ENCODE measurements around the gene CLBA1.

DNA sequence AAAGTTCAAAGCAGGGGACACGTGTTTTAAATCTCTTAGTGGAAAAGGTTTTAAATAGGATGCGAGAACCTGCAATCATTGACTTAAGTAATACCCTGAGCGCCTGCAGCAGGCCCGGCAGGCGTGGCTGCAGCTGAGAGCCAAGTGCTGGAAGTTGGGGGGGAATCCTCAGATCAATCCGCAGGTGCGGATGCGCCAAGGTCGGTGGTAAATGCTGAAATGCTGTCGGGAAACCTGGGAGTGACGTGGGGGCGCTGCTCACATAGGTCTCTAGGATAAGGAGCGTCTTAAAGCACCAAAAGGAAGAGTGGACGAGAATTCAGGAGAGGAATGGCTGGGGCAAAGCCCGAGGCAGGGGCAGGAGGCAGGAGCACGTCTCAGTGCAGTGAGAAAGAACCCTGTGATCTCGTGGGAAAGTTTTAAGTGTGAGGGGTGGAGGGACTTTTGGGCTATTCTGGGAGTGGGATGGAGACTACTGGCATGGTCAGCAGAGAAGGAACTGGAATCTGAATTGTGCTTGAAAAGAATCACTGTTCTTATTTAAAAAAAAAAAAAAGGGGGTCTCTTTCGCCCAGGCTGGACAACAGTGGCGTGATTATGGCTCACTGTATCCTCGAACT is 36.2 kb downstream of the CLBA1 start:
- TF ChIP-seq CTCF (IDR thresholded peaks at IDR 0.05 in 4 of 5, conservative IDR thresholded peaks at IDR 0.05 in 1 of 5) (no peak), POLR2A (IDR thresholded peaks at IDR 0.05) (no peak)

Measured in gastrocnemius medialis (tissue), 4 donors.